ENCODE results near the gene C6orf47.

The C6orf47 gene

DNA sequence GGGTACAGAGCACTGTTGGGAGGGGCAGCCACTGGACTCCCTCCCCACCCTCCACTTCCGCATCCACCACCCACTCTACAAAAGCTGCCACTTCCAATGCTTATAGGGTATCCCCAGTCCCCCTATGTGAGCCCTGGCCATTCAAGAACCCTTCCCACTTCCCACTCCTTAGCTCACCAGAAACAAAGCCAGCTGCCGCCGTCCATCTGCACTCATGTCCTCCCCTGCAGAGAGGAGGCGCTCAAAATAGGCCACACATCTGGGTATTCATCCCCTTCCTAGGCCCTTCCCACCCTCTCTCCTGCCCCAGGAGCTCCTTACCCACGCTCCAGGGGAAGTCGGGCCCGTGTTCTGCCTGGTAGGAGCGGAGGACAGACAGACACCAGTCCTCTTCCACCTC, 26.7 kb upstream of the C6orf47 start:
- DNase-seq: no peak

DNA sequence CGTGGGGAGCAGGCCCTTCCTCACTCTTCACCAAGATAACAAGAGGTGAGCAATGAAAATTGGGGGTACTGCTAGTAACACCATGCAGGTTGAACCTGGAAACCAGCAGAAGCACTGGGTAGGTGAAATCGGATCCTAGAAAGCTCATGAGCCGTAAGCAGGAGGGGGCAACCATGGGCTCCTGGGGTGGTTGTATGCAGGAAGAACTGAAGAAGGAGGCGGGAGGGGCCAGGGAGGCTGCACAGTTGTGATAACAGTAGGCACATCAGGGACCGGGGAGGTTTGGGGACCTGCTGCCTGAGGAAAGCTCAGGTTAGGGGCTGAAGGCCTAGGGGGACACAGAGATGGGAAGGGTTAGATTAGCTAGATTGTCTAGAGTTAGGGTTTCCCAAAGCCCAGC, 25.9 kb upstream of the C6orf47 start:
- no peak for DNase-seq

DNA sequence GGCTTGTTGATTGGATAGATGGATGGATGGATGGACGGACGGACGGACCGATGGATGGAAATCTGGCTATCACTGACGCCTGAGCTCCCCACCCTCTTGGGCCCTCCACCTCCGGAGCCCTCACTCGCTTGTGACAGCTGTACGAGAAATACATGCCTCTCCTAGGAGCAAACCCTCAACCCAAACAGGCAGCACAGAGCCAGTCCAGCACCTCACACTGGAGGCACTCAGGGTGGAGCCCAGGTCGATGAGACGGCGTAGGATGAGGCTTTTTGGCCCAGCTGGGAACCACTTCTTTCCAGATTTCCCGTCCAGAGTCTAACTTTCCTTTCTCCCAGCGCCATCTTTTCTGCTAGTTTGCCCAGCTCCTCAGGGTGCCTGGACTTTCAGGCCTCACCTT, 23.0 kb upstream of the C6orf47 start:
- no peak for DNase-seq

GRCh38 chr6:31681135-31681671, 20.6 kb upstream of the C6orf47 start:
- peak; percentile 85 for DNase-seq

- peak; percentile 94 for DNase-seq
These were observed 19.9 kb upstream of the C6orf47 start, which contains the start of gene LY6G5C for GRCh38 chr6:31680226-31681134. Gene LY6G5C, minus strand, starts transcription at chr6:31681067. Its CDS starts 694 bp downstream, at chr6:31680373.

DNA sequence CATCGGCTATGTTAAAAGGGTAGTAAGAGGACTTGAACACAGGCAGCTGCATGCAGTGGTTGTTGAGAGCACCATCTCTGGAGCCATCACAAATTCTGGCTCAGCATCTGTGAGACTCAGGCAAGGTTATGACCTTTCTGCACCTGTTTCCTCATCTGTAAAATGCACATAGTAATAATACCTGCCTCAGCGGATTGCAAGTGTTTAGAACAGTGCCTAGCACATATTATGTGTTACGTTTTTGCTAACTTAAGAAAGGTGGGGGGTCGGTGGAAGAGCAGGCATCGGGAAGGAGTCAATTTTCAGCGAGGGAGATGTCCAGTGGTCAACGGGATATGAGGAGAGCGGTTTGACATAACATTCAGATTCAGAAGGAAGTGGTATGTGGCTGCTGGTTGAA, 17.4 kb upstream of the C6orf47 start:
- no peak for DNase-seq

DNA sequence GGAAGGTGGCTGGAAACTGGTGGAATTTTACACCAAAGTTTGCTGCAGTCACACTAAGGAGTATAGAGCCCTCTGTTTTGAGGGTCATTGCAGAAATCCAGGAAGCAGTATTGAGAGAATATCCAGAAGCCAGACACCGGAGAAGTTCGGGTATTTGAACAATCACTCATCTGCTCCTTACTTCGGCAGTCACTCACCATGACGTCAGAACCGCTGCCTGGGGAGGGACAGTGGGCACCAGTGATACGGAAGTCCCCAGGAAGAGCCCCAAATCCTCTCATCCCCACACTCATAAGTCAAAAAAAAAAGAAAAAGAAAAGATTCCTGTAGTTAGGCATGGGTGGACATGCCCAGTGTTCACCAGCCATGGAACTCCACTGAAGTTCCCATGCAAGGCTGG, 16.3 kb upstream of the C6orf47 start:
- DNase-seq: no peak

- no peak for DNase-seq
These were observed 15.8 kb upstream of the C6orf47 start for GRCh38 chr6:31676322-31676903.

GRCh38 chr6:31669676-31670075, 9.1 kb upstream of the C6orf47 start, which contains the start of gene LY6G5B:
Gene LY6G5B, plus strand, starts transcription at chr6:31669976. Its CDS starts 975 bp downstream, at chr6:31670951.
- DNase-seq: no peak

GRCh38 chr6:31666337-31666965, 5.9 kb upstream of the C6orf47 start:
- no peak for DNase-seq

DNA sequence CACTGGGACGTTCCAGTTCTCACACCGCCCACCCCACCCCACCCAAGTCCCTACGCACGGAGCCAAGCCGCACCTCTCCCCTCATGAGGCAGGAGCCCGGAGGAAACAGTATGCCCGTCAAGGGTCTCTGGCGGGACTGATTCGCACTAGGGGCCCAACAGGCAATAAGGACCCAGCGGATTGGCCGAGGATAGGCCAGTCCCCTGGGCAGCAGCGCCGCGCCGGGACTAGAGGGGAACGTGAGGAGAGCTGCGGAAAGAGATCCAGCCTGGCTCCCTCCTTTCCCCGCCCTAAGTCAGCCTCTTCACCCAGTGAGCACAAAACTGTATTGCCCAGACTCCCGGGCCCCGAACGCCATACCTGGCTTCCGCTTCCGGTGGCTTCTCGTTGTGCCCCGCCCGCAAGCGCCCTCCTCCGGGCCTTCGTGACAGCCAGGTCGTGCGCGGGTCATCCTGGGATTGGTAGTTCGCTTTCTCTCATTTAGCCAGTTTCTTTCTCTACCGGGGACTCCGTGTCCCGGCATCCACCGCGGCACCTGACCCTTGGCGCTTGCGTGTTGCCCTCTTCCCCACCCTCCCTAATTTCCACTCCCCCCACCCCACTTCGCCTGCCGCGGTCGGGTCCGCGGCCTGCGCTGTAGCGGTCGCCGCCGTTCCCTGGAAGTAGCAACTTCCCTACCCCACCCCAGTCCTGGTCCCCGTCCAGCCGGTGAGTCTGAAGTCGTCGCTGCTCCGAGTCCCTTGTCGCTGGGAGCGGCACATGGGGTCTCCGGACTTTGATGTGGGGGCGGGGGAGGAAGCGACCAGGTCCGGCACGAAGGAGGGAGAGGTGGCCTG, 5.1 kb upstream of the C6orf47 start, which contains the start of gene CSNK2B:
Gene CSNK2B (plus strand): TSS at position 580 of the 836 bp plus-strand sequence. CDS start 752 bp downstream, outside the sequence.
- peak; percentile 99 for DNase-seq

DNA sequence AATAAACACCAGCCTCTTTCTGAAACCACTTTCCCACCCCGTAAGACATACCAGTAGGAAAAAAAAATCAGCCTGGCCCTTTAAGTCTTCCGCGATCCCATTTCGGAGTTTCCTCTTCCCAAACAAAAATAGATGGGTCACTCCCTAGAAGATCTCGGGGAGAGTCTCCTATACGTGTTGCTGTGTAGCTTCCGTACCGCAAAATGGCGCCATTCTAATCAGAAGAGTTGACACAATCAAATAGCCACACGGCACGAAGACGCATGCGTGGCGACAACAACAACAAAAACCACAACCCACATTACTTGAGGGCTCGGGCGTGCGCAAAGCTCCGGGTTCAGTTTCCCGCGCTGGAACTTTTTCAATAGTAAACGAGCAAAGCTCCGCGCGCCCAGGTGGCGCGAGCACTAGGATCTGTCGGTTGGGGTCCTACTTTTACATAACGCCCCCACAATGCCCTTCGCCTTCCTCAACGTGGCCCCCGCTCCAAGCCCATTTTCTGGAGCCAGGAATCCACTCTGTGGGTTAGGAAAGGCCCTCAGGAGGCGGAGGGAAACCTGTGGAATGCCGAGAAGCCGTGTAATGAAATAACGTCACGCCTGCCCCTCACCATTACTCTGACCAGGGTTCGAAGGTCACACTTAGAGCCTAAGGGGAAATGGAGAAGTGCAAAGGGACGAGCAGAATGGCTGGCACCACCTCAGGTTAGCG, 4.4 kb upstream of the C6orf47 start, which contains the start of gene GPANK1:
Gene GPANK1 (minus strand): TSS at position 208 of the 711 bp plus-strand sequence. CDS start 519 bp downstream, outside the sequence.
- DNase-seq: peak; percentile 98

GRCh38 chr6:31663961-31664789, 3.6 kb upstream of the C6orf47 start:
- DNase-seq: peak; percentile 63

GRCh38 chr6:31663126-31663960, 2.8 kb upstream of the C6orf47 start:
- DNase-seq: no peak

- DNase-seq: no peak
These were observed 1.6 kb upstream of the C6orf47 start for GRCh38 chr6:31662124-31662723.

GRCh38 chr6:31661262-31662123, 915 bp upstream of the C6orf47 start:
- DNase-seq: no peak

DNA sequence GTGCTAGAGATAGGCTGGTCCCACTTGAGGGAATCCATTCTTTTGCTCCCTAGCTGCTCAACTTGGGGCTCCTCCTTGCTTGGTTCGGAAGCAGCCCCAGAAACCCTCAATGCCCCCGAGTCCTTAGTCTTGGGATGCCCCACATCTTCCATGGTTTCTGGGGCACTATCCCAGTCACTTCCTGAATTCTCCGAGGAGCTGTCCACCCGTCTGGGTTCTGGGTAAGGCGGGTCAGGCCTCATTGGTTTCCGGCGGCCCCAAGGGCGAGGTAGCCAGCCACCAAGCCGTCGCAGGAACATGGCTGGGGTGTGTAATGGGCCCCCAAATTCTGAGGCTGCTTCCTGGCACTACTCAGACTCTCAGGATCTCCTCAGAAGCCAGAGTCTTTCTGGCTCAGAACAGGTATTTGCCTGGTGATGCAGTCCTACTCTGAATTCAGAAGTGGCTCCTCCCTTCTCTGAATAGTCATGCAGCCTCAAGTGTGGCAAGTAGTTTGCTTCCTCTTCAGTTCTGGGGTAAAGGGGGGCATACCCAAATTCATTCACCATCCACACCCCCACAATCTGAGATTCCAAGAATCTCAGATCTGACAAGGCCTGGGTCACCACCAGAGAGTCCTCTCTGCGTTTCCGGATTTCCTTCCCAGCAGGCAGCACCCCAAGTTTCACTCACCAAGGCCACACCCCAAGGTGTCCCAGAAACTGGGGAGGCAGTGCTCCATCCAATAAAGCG, 763 bp downstream of the C6orf47 start:
- peak; percentile 37 for DNase-seq
